WTC11 (cell line): ENCODE results near the gene INO80. TPM values are rescaled to one million over a fixed set of nuclear protein-coding genes. Genes with fewer than 3 reads are reported as not detected.
A peak's percentile ranks its signal among the peaks of the same experiment; 100 is the strongest.

ENCODE experiments used
- ATAC-seq: fragments of 200-7000 bp; cut with Tn5 transposase; 2 replicates; pipeline ENCODE4 v1.10.0; 2021; ENCODE audit warnings: mild to moderate bottlenecking, moderate library complexity
- CTCF ChIA-PET: fragments of 300-600 bp; sonication (Branson Sonifier 250); formaldehyde crosslinking; loops from one replicate; lab custom pipeline; 2021; ENCODE audit warnings: antibody characterized with exemption; lab: Charles Lee
- POLR2A ChIA-PET: fragments of 350-600 bp; sonication (Branson Sonifier 250); formaldehyde crosslinking; loops from one replicate; lab custom pipeline; 2021; ENCODE audit warnings: antibody characterized with exemption; lab: Charles Lee
- DNase-seq: peaks from one replicate; pipeline ENCODE4 v3.0.0; 2021; ENCODE audit warnings: low spot score
- H3K27ac Mint-ChIP-seq: 2 replicates; pipeline ENCODE4 v1.8.0; 2021; ENCODE audit warnings: mixed read lengths
- H3K27me3 Mint-ChIP-seq: 2 replicates; pipeline ENCODE4 v1.8.0; 2021; ENCODE audit warnings: low read depth, mild to moderate bottlenecking, moderate library complexity, mixed read lengths
- H3K36me3 Mint-ChIP-seq: 2 replicates; pipeline ENCODE4 v1.8.0; 2021; ENCODE audit warnings: mixed read lengths
- H3K4me1 Mint-ChIP-seq: 2 replicates; pipeline ENCODE4 v1.8.0; 2022; ENCODE audit warnings: mixed read lengths
- H3K4me3 Mint-ChIP-seq: 2 replicates; pipeline ENCODE4 v1.8.0; 2021; ENCODE audit warnings: mild to moderate bottlenecking, moderate library complexity, mixed read lengths
- H3K9me3 Mint-ChIP-seq: 2 replicates; pipeline ENCODE4 v1.8.0; 2021; ENCODE audit warnings: mixed read lengths
- CBFB ChIP-seq: sonication (generic); formaldehyde crosslinking; IDR thresholded peaks from 2 replicates; pipeline ENCODE4 v1.8.1; 2022; ENCODE audit warnings: mild to moderate bottlenecking, low read depth, missing genetic modification reagents
- CREM ChIP-seq: sonication (generic); formaldehyde crosslinking; IDR thresholded peaks from 2 replicates; pipeline ENCODE4 v1.8.1; 2022; ENCODE audit warnings: mild to moderate bottlenecking, missing genetic modification reagents, moderate library complexity
- JUN ChIP-seq: sonication (generic); formaldehyde crosslinking; IDR thresholded peaks from 2 replicates; pipeline ENCODE4 v1.8.0; 2023; ENCODE audit warnings: mild to moderate bottlenecking, missing genetic modification reagents
- NFYB ChIP-seq: sonication (generic); formaldehyde crosslinking; conservative IDR thresholded peaks from 2 replicates; pipeline ENCODE4 v1.8.0; 2022; ENCODE audit warnings: low read depth, missing genetic modification reagents
- SMAD3 ChIP-seq: sonication (generic); formaldehyde crosslinking; IDR thresholded peaks from 2 replicates; pipeline ENCODE4 v1.8.0; 2022; ENCODE audit warnings: missing genetic modification reagents, mild to moderate bottlenecking, borderline replicate concordance
- SOX15 ChIP-seq: fragments of 250-450 bp; sonication (Bioruptor Pico); IDR thresholded peaks from 2 replicates; pipeline ENCODE4 v1.9.0; 2021; ENCODE audit warnings: mild to moderate bottlenecking
- TCF7 ChIP-seq: sonication (generic); formaldehyde crosslinking; IDR thresholded peaks from 2 replicates; pipeline ENCODE4 v1.8.0; 2022; ENCODE audit warnings: mild to moderate bottlenecking, low read depth, missing genetic modification reagents, moderate library complexity
- TEAD1 ChIP-seq: sonication (generic); formaldehyde crosslinking; IDR thresholded peaks from 2 replicates; pipeline ENCODE4 v1.8.0; 2022; ENCODE audit warnings: mild to moderate bottlenecking, missing genetic modification reagents
- TEAD4 ChIP-seq: sonication (generic); formaldehyde crosslinking; IDR thresholded peaks from 2 replicates; pipeline ENCODE4 v1.8.0; 2022; ENCODE audit warnings: mild to moderate bottlenecking, missing genetic modification reagents
- ZNF317 ChIP-seq: sonication (generic); formaldehyde crosslinking; IDR thresholded peaks from 2 replicates; pipeline ENCODE4 v1.8.1; 2023; ENCODE audit warnings: low read depth, mild to moderate bottlenecking, moderate library complexity, missing genetic modification reagents, borderline replicate concordance
- total RNA-seq: library from RNA; stranded (reverse); gene quantifications from 3 replicates; pipeline ENCODE4 v1.2.3, GENCODE V29; 2021
- TF ChIP-seq, protein P1 (sequence below): sonication (generic); formaldehyde crosslinking; IDR thresholded peaks from 2 replicates; pipeline ENCODE4 v1.8.1; 2022; ENCODE audit warnings: missing genetic modification reagents, borderline replicate concordance
- TF ChIP-seq, protein P2 (sequence below): sonication (generic); formaldehyde crosslinking; IDR thresholded peaks from 2 replicates; pipeline ENCODE4 v1.8.0; 2022; ENCODE audit warnings: mild to moderate bottlenecking, missing genetic modification reagents
- TF ChIP-seq, protein P3 (sequence below): sonication (generic); formaldehyde crosslinking; conservative IDR thresholded peaks from 2 replicates; pipeline ENCODE4 v1.8.1; 2022; ENCODE audit warnings: mild to moderate bottlenecking, missing genetic modification reagents
- TF ChIP-seq, protein P4 (sequence below): sonication (generic); formaldehyde crosslinking; IDR thresholded peaks from 2 replicates; pipeline ENCODE4 v1.8.1; 2023; ENCODE audit warnings: mild to moderate bottlenecking, missing genetic modification reagents, borderline replicate concordance
- TF ChIP-seq, protein P5 (sequence below): sonication (generic); formaldehyde crosslinking; IDR thresholded peaks from 2 replicates; pipeline ENCODE4 v1.8.0; 2023; ENCODE audit warnings: missing genetic modification reagents, mild to moderate bottlenecking, borderline replicate concordance
- TF ChIP-seq, protein P6 (sequence below): sonication (generic); formaldehyde crosslinking; IDR thresholded peaks from 2 replicates; pipeline ENCODE4 v1.8.1; 2022; ENCODE audit warnings: low read depth, mild to moderate bottlenecking, moderate library complexity, missing genetic modification reagents, borderline replicate concordance
- TF ChIP-seq, protein P7 (sequence below): sonication (generic); formaldehyde crosslinking; IDR thresholded peaks from 2 replicates; pipeline ENCODE4 v1.8.0; 2022; ENCODE audit warnings: mild to moderate bottlenecking, missing genetic modification reagents

INO80 gene
- total RNA-seq, 1 experiment from 2014 or later: 20.6 TPM

DNA sequence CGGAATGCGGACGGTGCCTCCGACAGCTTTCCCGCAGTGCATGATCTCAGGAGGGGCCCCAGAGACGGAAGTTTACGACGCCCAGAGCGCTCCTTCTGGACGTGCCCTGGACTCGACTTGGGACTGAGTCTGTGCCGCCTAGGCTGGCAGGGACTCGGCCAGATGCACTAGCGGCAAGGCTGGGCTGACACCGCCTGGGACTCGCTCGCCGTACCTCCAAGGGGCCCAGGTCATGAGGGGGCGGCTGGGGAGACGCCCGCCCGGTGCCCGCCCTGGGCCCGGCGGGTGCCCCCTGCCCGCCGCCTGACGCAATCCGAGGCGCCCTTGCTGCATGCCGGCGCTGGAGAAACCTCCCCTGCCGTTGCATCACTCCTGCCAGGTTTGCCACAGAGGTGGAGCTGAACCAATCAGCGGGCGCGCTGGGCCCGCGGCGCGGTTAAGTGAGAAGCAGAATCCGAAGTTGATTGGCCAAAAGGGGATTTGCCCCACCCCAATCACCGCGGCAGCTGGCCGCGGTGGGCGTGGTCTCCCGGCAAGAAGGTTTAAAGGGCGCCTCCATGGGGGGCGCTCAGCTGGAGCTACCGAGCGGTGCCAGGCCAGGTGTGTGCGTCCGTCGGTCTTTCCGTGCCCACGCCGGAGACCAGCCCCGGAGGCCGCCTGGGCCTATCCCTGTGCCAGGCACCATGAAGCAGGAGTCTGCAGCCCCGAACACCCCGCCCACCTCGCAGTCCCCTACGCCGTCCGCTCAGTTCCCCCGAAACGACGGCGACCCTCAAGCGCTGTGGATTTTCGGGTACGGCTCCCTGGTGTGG, 163.0 kb downstream of the INO80 start, which contains the start of gene CHAC1:
CHAC1 (plus strand) TSS at position 571 of the 812 bp plus-strand sequence; CDS start at position 684, 113 bp downstream.
- H3K27ac Mint-ChIP-seq: peak within 1 kb of the TSS; percentile 98
- TF ChIP-seq, protein P1, sequence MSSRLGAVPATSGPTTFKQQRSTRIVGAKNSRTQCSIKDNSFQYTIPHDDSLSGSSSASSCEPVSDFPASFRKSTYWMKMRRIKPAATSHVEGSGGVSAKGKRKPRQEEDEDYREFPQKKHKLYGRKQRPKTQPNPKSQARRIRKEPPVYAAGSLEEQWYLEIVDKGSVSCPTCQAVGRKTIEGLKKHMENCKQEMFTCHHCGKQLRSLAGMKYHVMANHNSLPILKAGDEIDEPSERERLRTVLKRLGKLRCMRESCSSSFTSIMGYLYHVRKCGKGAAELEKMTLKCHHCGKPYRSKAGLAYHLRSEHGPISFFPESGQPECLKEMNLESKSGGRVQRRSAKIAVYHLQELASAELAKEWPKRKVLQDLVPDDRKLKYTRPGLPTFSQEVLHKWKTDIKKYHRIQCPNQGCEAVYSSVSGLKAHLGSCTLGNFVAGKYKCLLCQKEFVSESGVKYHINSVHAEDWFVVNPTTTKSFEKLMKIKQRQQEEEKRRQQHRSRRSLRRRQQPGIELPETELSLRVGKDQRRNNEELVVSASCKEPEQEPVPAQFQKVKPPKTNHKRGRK (CRISPR knock-in tag): no peak
- no peak for TF ChIP-seq SMAD3 (CRISPR knock-in tag)
- peak; percentile 79 for TF ChIP-seq NFYB (CRISPR knock-in tag)
- TF ChIP-seq TEAD1 (CRISPR knock-in tag): peak; percentile 63; the same call in 1 of the 2 replicates
- TF ChIP-seq, protein P2, sequence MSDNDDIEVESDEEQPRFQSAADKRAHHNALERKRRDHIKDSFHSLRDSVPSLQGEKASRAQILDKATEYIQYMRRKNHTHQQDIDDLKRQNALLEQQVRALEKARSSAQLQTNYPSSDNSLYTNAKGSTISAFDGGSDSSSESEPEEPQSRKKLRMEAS: peak; percentile 89
- TF ChIP-seq, protein P3, sequence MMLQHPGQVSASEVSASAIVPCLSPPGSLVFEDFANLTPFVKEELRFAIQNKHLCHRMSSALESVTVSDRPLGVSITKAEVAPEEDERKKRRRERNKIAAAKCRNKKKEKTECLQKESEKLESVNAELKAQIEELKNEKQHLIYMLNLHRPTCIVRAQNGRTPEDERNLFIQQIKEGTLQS (CRISPR knock-in tag): peak; percentile 98
- peak; percentile 22; the same call in 1 of the 2 replicates for TF ChIP-seq ZNF317 (CRISPR knock-in tag)
- no peak for TF ChIP-seq CBFB (CRISPR knock-in tag)
- TF ChIP-seq TEAD4 (CRISPR knock-in tag): peak; percentile 80
- TF ChIP-seq TCF7: peak; percentile 29; the same call in 1 of the 2 replicates
- TF ChIP-seq, protein P4, sequence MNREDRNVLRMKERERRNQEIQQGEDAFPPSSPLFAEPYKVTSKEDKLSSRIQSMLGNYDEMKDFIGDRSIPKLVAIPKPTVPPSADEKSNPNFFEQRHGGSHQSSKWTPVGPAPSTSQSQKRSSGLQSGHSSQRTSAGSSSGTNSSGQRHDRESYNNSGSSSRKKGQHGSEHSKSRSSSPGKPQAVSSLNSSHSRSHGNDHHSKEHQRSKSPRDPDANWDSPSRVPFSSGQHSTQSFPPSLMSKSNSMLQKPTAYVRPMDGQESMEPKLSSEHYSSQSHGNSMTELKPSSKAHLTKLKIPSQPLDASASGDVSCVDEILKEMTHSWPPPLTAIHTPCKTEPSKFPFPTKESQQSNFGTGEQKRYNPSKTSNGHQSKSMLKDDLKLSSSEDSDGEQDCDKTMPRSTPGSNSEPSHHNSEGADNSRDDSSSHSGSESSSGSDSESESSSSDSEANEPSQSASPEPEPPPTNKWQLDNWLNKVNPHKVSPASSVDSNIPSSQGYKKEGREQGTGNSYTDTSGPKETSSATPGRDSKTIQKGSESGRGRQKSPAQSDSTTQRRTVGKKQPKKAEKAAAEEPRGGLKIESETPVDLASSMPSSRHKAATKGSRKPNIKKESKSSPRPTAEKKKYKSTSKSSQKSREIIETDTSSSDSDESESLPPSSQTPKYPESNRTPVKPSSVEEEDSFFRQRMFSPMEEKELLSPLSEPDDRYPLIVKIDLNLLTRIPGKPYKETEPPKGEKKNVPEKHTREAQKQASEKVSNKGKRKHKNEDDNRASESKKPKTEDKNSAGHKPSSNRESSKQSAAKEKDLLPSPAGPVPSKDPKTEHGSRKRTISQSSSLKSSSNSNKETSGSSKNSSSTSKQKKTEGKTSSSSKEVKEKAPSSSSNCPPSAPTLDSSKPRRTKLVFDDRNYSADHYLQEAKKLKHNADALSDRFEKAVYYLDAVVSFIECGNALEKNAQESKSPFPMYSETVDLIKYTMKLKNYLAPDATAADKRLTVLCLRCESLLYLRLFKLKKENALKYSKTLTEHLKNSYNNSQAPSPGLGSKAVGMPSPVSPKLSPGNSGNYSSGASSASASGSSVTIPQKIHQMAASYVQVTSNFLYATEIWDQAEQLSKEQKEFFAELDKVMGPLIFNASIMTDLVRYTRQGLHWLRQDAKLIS (CRISPR knock-in tag): peak; percentile 80; the same call in 1 of the 2 replicates
- TF ChIP-seq CREM (CRISPR knock-in tag): peak; percentile 17
- TF ChIP-seq SOX15 (CRISPR knock-in tag): no peak
- TF ChIP-seq, protein P5, sequence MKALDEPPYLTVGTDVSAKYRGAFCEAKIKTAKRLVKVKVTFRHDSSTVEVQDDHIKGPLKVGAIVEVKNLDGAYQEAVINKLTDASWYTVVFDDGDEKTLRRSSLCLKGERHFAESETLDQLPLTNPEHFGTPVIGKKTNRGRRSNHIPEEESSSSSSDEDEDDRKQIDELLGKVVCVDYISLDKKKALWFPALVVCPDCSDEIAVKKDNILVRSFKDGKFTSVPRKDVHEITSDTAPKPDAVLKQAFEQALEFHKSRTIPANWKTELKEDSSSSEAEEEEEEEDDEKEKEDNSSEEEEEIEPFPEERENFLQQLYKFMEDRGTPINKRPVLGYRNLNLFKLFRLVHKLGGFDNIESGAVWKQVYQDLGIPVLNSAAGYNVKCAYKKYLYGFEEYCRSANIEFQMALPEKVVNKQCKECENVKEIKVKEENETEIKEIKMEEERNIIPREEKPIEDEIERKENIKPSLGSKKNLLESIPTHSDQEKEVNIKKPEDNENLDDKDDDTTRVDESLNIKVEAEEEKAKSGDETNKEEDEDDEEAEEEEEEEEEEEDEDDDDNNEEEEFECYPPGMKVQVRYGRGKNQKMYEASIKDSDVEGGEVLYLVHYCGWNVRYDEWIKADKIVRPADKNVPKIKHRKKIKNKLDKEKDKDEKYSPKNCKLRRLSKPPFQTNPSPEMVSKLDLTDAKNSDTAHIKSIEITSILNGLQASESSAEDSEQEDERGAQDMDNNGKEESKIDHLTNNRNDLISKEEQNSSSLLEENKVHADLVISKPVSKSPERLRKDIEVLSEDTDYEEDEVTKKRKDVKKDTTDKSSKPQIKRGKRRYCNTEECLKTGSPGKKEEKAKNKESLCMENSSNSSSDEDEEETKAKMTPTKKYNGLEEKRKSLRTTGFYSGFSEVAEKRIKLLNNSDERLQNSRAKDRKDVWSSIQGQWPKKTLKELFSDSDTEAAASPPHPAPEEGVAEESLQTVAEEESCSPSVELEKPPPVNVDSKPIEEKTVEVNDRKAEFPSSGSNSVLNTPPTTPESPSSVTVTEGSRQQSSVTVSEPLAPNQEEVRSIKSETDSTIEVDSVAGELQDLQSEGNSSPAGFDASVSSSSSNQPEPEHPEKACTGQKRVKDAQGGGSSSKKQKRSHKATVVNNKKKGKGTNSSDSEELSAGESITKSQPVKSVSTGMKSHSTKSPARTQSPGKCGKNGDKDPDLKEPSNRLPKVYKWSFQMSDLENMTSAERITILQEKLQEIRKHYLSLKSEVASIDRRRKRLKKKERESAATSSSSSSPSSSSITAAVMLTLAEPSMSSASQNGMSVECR (CRISPR knock-in tag): peak; percentile 79; the same call in 1 of the 2 replicates
- peak; percentile 61; the same call in 1 of the 2 replicates for TF ChIP-seq JUN (CRISPR knock-in tag)
- TF ChIP-seq, protein P6, sequence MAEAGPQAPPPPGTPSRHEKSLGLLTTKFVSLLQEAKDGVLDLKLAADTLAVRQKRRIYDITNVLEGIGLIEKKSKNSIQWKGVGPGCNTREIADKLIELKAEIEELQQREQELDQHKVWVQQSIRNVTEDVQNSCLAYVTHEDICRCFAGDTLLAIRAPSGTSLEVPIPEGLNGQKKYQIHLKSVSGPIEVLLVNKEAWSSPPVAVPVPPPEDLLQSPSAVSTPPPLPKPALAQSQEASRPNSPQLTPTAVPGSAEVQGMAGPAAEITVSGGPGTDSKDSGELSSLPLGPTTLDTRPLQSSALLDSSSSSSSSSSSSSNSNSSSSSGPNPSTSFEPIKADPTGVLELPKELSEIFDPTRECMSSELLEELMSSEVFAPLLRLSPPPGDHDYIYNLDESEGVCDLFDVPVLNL (CRISPR knock-in tag): 0 out of 2 replicates have a peak, but pooled peaks have one; percentile 60
- TF ChIP-seq, protein P7, sequence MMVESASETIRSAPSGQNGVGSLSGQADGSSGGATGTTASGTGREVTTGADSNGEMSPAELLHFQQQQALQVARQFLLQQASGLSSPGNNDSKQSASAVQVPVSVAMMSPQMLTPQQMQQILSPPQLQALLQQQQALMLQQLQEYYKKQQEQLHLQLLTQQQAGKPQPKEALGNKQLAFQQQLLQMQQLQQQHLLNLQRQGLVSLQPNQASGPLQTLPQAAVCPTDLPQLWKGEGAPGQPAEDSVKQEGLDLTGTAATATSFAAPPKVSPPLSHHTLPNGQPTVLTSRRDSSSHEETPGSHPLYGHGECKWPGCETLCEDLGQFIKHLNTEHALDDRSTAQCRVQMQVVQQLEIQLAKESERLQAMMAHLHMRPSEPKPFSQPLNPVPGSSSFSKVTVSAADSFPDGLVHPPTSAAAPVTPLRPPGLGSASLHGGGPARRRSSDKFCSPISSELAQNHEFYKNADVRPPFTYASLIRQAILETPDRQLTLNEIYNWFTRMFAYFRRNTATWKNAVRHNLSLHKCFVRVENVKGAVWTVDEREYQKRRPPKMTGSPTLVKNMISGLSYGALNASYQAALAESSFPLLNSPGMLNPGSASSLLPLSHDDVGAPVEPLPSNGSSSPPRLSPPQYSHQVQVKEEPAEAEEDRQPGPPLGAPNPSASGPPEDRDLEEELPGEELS (CRISPR knock-in tag): peak; percentile 14; the same call in 1 of the 2 replicates

More for the DNA sequence above, 163.0 kb downstream of the INO80 start, which contains the start of gene CHAC1:
- no peaks in the 10 kb centered on the region for H3K27me3 Mint-ChIP-seq
- H3K9me3 Mint-ChIP-seq: no peaks in the 10 kb centered on the region
- peak; percentile 99 for DNase-seq
- peak; percentile 83 for ATAC-seq
- peak within 1 kb of the TSS; percentile 83 for H3K4me3 Mint-ChIP-seq
- ChIA-PET POLR2A (interaction anchor here (0.5 to 4.6 kb wide), 24 partner anchors 10 to 596 kb away, joined by 3 to 80 read pairs (median 4); partner anchors contain the start of genes CHP1, DLL4, INO80 and NUSAP1), CTCF (interaction anchor here (0.5 to 9.6 kb wide), 14 partner anchors 10 to 278 kb away, joined by 3 to 99 read pairs (median 4); partner anchors contain the start of genes CHP1, EXD1, RHOV and SPINT1)
- H3K36me3 Mint-ChIP-seq: peaks cover 10% of the 10 kb centered on the region
- peaks cover 39% of the 10 kb centered on the region for H3K4me1 Mint-ChIP-seq
